Natural killer cell (primary cell): Measurements from ENCODE around the gene ANKRD49. TPM values are rescaled to one million over a fixed set of nuclear protein-coding genes. Genes with fewer than 3 reads are reported as not detected.

Experiments
- ATAC-seq, 3 donors: fragments of 150-1000 bp in 2 of 3; fragments of 200-7000 bp in 1 of 3; cut with Tn5 transposase; 1 replicate in 1 of 3; 2 replicates in 2 of 3; pipeline ENCODE4 v1.10.0; 2021; ENCODE audit warnings: mild to moderate bottlenecking in 2 of 3, moderate library complexity in 2 of 3
- DNase-seq, 2 donors: peaks; one replicate each; pipeline versions ENCODE4 v3.0.0 to v3.0.0-alpha.2; 2013 to 2021; ENCODE audit warnings: mixed read lengths in 1 of 2
- H3K27ac ChIP-seq: one replicate; pipeline ENCODE4 v1.5.1; 2013; ENCODE audit warnings: mild to moderate bottlenecking, low read length
- H3K27me3 ChIP-seq: one replicate; pipeline ENCODE4 v1.6.1; 2013; ENCODE audit warnings: low read length; ENCODE audit not compliant: control insufficient read depth, insufficient read depth
- H3K36me3 ChIP-seq: one replicate; pipeline ENCODE4 v1.6.1; 2013; ENCODE audit warnings: low read length; ENCODE audit not compliant: control insufficient read depth, insufficient read depth
- H3K4me1 ChIP-seq: one replicate; pipeline ENCODE4 v1.6.1; 2013; ENCODE audit warnings: low read length; ENCODE audit not compliant: control insufficient read depth, insufficient read depth
- H3K4me3 ChIP-seq: one replicate; pipeline ENCODE4 v1.5.1; 2013; ENCODE audit warnings: low read length
- H3K9me3 ChIP-seq: one replicate; pipeline ENCODE4 v1.6.1; 2013; ENCODE audit warnings: low read length; ENCODE audit not compliant: control insufficient read depth, insufficient read depth
- H3K27ac Mint-ChIP-seq, 2 donors: one replicate each; pipeline ENCODE4 v1.8.0; 2022; ENCODE audit warnings: mild to moderate bottlenecking in 2 of 2, mixed read lengths in 2 of 2, moderate library complexity in 1 of 2
- H3K27me3 Mint-ChIP-seq, 2 donors: one replicate each; pipeline ENCODE4 v1.8.0; 2022; ENCODE audit warnings: low read depth in 2 of 2, mixed read lengths in 2 of 2
- H3K36me3 Mint-ChIP-seq: one replicate; pipeline ENCODE4 v1.8.0; 2022; ENCODE audit warnings: mixed read lengths
- H3K4me1 Mint-ChIP-seq, 2 donors: one replicate each; pipeline ENCODE4 v1.8.0; 2022; ENCODE audit warnings: mixed read lengths in 2 of 2
- H3K4me3 Mint-ChIP-seq: one replicate; pipeline ENCODE4 v1.8.0; 2022; ENCODE audit warnings: mild to moderate bottlenecking, moderate library complexity, mixed read lengths
- H3K9me3 Mint-ChIP-seq, 2 donors: one replicate each; pipeline ENCODE4 v1.8.0; 2022; ENCODE audit warnings: mixed read lengths in 2 of 2
- CTCF ChIP-seq: fragments of 200-600 bp; IDR thresholded peaks from one replicate; pipeline ENCODE4 v1.8.0; 2022; ENCODE audit warnings: antibody characterized with exemption
- WGBS: methylation state at CpG from one replicate; pipeline ENCODE4 v1.1.7; 2013; ENCODE audit warnings: missing lambda C conversion rate; ENCODE audit not compliant: insufficient coverage; 5-methylcytosine and 5-hydroxymethylcytosine counted together
- intact Hi-C: fragments of 100-400 bp; cut with micrococcal nuclease; formaldehyde crosslinking; loops from one replicate; pipeline ENCODE4 v1.14.2; 2022
- total RNA-seq, 4 donors: library from RNA; stranded (reverse); fragments of 120-200 nt in 1 of 4; gene quantifications; one replicate each; pipeline versions ENCODE4 v1.2.3 to v1.2.4, GENCODE V29; 2013 to 2022

The ANKRD49 gene
- total RNA-seq, 3 donors from 2014 or later (not counting 1 experiment from before 2014, with no cell fraction given) = 47.7 to 55.6 (median 52.6) TPM

DNA sequence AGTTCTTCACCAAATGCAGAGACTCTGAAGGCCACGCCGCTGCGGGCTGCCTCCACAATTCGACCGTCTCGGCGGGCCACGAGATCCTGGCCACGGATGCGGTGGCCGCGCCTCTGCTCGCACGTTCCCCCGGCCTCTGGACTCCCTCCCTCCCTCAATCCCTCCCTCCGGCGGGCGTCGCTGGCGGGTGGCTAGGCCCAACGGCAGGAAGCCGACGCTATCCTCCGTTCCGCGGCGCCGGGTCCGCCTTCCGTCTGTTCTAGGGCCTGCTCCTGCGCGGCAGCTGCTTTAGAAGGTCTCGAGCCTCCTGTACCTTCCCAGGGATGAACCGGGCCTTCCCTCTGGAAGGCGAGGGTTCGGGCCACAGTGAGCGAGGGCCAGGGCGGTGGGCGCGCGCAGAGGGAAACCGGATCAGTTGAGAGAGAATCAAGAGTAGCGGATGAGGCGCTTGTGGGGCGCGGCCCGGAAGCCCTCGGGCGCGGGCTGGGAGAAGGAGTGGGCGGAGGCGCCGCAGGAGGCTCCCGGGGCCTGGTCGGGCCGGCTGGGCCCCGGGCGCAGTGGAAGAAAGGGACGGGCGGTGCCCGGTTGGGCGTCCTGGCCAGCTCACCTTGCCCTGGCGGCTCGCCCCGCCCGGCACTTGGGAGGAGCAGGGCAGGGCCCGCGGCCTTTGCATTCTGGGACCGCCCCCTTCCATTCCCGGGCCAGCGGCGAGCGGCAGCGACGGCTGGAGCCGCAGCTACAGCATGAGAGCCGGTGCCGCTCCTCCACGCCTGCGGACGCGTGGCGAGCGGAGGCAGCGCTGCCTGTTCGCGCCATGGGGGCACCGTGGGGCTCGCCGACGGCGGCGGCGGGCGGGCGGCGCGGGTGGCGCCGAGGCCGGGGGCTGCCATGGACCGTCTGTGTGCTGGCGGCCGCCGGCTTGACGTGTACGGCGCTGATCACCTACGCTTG, 50.2 kb downstream of the ANKRD49 start, which contains the start of gene FUT4:
Gene FUT4 (plus strand): TSS at position 227 of the 951 bp plus-strand sequence. CDS start 213 bp downstream, at position 440.
- ATAC-seq = peak; percentile 72 to 83 (median 74)
- peaks cover 36 to 43% of the 10 kb centered on the region in 2 donors for H3K4me1 Mint-ChIP-seq
- WGBS = under 1% methylated on average over 109 of the region's 109 CpGs

DNA sequence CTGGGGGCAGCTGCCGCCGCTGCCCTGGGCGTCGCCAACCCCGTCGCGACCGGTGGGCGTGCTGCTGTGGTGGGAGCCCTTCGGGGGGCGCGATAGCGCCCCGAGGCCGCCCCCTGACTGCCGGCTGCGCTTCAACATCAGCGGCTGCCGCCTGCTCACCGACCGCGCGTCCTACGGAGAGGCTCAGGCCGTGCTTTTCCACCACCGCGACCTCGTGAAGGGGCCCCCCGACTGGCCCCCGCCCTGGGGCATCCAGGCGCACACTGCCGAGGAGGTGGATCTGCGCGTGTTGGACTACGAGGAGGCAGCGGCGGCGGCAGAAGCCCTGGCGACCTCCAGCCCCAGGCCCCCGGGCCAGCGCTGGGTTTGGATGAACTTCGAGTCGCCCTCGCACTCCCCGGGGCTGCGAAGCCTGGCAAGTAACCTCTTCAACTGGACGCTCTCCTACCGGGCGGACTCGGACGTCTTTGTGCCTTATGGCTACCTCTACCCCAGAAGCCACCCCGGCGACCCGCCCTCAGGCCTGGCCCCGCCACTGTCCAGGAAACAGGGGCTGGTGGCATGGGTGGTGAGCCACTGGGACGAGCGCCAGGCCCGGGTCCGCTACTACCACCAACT, 51.0 kb downstream of the ANKRD49 start:
- Mint-ChIP-seq H3K9me3 (no peaks in the 10 kb centered on the region), H3K36me3 (no peaks in the 10 kb centered on the region), H3K27me3 (peaks cover 4 to 7% of the 10 kb centered on the region in 2 donors), H3K27ac (peak overlapping the region in 1 of 2 donors; percentile 13), H3K4me1 (peaks cover 38 to 47% of the 10 kb centered on the region in 2 donors), H3K4me3 (peak overlapping the region; percentile 81)
- 35% methylated on average over 59 of the region's 59 CpGs for WGBS
- no peak overlapping the region for H3K27ac ChIP-seq
- intact Hi-C loops = no loop called here
- no peaks in the 10 kb centered on the region for H3K27me3 ChIP-seq
- no peak for TF ChIP-seq CTCF
- ATAC-seq (peak in 1 of 3 donors; percentile 2), DNase-seq (peak in 1 of 2 donors; percentile 18)
- H3K36me3 ChIP-seq = no peaks in the 10 kb centered on the region
- peak overlapping the region; percentile 77 for H3K4me3 ChIP-seq
- peaks cover 18% of the 10 kb centered on the region for H3K4me1 ChIP-seq
- no peaks in the 10 kb centered on the region for H3K9me3 ChIP-seq

More for the DNA sequence above, 50.2 kb downstream of the ANKRD49 start, which contains the start of gene FUT4:
- H3K4me1 ChIP-seq = peaks cover 18% of the 10 kb centered on the region
- intact Hi-C loops = no loop called here
- Mint-ChIP-seq H3K27ac (peak within 1 kb of the TSS; percentile 88 to 92), H3K9me3 (no peaks in the 10 kb centered on the region), H3K27me3 (peaks cover 7 to 12% of the 10 kb centered on the region in 2 donors), H3K4me3 (peak within 1 kb of the TSS; percentile 99), H3K36me3 (no peaks in the 10 kb centered on the region)
- no peaks in the 10 kb centered on the region for H3K27me3 ChIP-seq
- H3K27ac ChIP-seq = peak within 1 kb of the TSS; percentile 90
- H3K4me3 ChIP-seq = peak within 1 kb of the TSS; percentile 77
- H3K9me3 ChIP-seq = no peaks in the 10 kb centered on the region
- peak; percentile 50 to 79 for DNase-seq
- TF ChIP-seq CTCF = no peak
- no peaks in the 10 kb centered on the region for H3K36me3 ChIP-seq

- Histone ChIP-seq H3K4me1 (peaks cover 18% of the 10 kb centered on the region), H3K9me3 (no peaks in the 10 kb centered on the region), H3K4me3 (no peak overlapping the region), H3K27ac (no peak overlapping the region), H3K27me3 (no peaks in the 10 kb centered on the region), H3K36me3 (no peaks in the 10 kb centered on the region)
- H3K27ac Mint-ChIP-seq = peak overlapping the region in 1 of 2 donors; percentile 13
- no peaks in the 10 kb centered on the region for H3K36me3 Mint-ChIP-seq
- H3K27me3 Mint-ChIP-seq = no peaks in the 10 kb centered on the region
- H3K9me3 Mint-ChIP-seq = no peaks in the 10 kb centered on the region
- DNase-seq = no peak
- 89% methylated on average over 54 of the region's 54 CpGs for WGBS
- ATAC-seq = no peak
- intact Hi-C loops = no loop called here
- H3K4me1 Mint-ChIP-seq = peaks cover 42 to 55% of the 10 kb centered on the region in 2 donors
- no peak for TF ChIP-seq CTCF
- H3K4me3 Mint-ChIP-seq = peak overlapping the region; percentile 81
Observed at GRCh38 chr11:94545264-94546161, 51.7 kb downstream of the ANKRD49 start.
